Cardiac muscle cell (in vitro differentiated cells and primary cell): ENCODE data around the gene MSRB3. TPM values are rescaled to one million over a fixed set of nuclear protein-coding genes. Genes with fewer than 3 reads are reported as not detected.
"Not testable (repeated sequence)": the region's sequence is repeated elsewhere in the genome, so short reads cannot be mapped to it uniquely, and the experiment has no call there.

Experiments
- DNase-seq, 2 donors: peaks; one replicate each; pipeline versions ENCODE4 v3.0.0 to v3.0.0-alpha.2; 2010 to 2017; ENCODE audit warnings: low read depth in 1 of 2, low spot score in 1 of 2
- H3K27ac ChIP-seq: fragments of 200-600 bp; sonication (generic); 2 replicates; pipeline ENCODE4 v1.5.1; 2016
- H3K27me3 ChIP-seq: fragments of 200-600 bp; sonication (generic); 2 replicates; pipeline ENCODE4 v1.6.0; 2016; ENCODE audit warnings: control low read depth
- H3K36me3 ChIP-seq: fragments of 200-600 bp; sonication (generic); 2 replicates; pipeline ENCODE4 v1.5.1; 2016; ENCODE audit warnings: control low read depth
- H3K4me1 ChIP-seq: fragments of 200-600 bp; sonication (generic); 2 replicates; pipeline ENCODE4 v1.8.1; 2017; ENCODE audit warnings: low read depth, mild to moderate bottlenecking, mixed run types
- H3K4me3 ChIP-seq: fragments of 200-600 bp; sonication (generic); 2 replicates; pipeline ENCODE4 v1.5.1; 2016; ENCODE audit warnings: mild to moderate bottlenecking
- H3K9me3 ChIP-seq: fragments of 200-600 bp; sonication (generic); 2 replicates; pipeline ENCODE4 v1.5.1; 2017; ENCODE audit warnings: low read depth, mild to moderate bottlenecking, control low read depth
- CTCF ChIP-seq: IDR thresholded peaks from 2 replicates; pipeline ENCODE4 v1.5.1; 2012; ENCODE audit warnings: low read depth, mild to moderate bottlenecking, low read length
- polyA plus RNA-seq: library from polyadenylated mRNA; unstranded; fragments of >200 nt; fragmentation: Nextera tagmentation; extraction: Ambion mirVana; gene quantifications from 2 replicates; pipeline ENCODE4 v1.2.1, GENCODE V29; 2016
- total RNA-seq: library from RNA; depleted of rRNA; stranded (reverse); fragments of >200 nt; gene quantifications from 2 replicates; pipeline ENCODE4 v1.2.3, GENCODE V29; 2016

MSRB3 gene
- total and polyA plus RNA-seq, 2 experiments from 2014 or later: 41.0 to 72.4 TPM

- Histone ChIP-seq H3K36me3 (peaks cover 9% of the 10 kb centered on the region), H3K4me1 (peaks cover 16% of the 10 kb centered on the region), H3K27me3 (no peaks in the 10 kb centered on the region), H3K27ac (no peak overlapping the region), H3K4me3 (no peak overlapping the region), H3K9me3 (no peaks in the 10 kb centered on the region)
- TF ChIP-seq CTCF: no peak
- DNase-seq: no peak
Observed at GRCh38 chr12:65450625-65451024, 172.1 kb downstream of the MSRB3 start.

DNA sequence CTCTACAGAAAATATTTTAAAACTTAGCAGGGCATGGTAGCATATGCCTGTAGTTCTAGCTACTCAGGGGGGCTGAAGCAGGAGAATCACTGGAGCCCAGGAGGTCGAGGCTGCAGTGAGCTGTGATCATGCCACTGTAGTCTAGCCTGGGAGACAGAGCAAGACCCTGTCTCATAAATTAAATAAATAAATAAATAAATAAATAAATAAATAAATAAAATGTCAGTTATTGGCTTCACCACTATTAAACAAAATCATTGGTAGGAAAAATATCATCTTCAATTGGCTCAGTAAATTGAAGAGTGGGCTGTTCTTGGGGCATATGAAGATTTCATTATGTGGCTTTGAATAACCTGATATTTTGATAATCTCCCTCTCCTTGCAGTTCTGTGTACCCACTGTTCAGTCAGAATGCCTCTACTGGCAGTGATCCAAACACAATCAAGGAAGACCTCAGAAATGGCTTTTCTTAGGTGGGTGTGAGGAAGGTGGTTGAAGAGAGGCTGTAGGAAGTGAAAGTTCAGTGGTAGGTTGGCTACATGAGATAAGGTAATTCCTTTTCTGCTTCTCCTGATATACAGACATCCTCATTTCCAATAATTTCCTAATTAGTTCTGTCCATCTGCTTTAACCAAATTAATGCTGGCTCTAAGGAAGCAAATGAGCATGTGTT lies 175.8 kb downstream of the MSRB3 start:
- no peak overlapping the region for H3K4me3 ChIP-seq
- no peak for TF ChIP-seq CTCF
- no peaks in the 10 kb centered on the region for H3K9me3 ChIP-seq
- H3K27me3 ChIP-seq: no peaks in the 10 kb centered on the region
- H3K4me1 ChIP-seq: peaks cover 5% of the 10 kb centered on the region
- H3K27ac ChIP-seq: no peak overlapping the region
- DNase-seq: no peak
- H3K36me3 ChIP-seq: peaks cover 9% of the 10 kb centered on the region

GRCh38 chr12:65457341-65457740 lies 178.9 kb downstream of the MSRB3 start:
- not testable (repeated sequence) for H3K27me3 ChIP-seq, DNase-seq, H3K27ac ChIP-seq, H3K4me1 ChIP-seq, H3K4me3 ChIP-seq, H3K36me3 ChIP-seq, H3K9me3 ChIP-seq

DNA sequence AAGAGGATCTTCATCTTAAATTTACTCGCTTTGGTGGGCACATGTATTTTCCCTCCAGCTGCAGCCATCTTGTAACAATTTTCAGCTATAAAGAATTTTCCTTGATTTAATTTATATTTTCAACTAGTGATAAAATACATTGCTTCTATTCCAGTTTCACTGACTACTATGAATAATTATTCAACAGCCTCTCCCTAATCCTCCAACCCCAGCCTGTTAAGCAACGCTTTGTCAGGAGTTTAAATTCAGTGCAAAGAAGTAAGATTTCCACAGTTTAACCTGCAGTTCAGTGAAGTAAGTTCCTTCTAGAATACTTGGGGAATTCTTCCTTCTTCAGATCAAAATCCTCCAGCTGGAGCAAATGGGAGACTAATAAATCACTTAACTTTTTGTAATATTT lies 180.2 kb downstream of the MSRB3 start:
- Histone ChIP-seq H3K36me3 (peaks cover 11% of the 10 kb centered on the region), H3K4me3 (no peak overlapping the region), H3K27ac (no peak overlapping the region), H3K27me3 (no peaks in the 10 kb centered on the region), H3K4me1 (no peaks in the 10 kb centered on the region), H3K9me3 (no peaks in the 10 kb centered on the region)
- no peak for DNase-seq
- no peak for TF ChIP-seq CTCF

DNA sequence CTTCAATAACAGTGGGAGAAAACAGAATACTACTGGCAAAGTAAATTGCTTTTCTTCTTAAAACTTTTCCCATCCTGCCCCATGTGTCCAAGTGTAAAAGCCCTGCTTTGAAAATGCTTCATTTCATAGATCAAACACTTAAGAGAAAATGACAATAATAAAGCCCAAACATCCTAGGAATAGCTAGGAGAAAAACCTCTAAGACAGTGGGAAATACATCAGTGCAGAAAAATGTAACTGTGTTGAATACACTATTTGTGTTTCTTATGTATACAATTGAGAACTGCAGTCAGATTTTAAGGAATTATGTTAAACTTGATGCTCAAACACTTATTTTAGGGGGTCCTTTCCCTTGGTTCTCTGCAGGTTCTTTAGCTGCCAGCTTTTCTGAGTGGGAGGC lies 181.1 kb downstream of the MSRB3 start:
- H3K36me3 ChIP-seq: peaks cover 7% of the 10 kb centered on the region
- H3K9me3 ChIP-seq: no peaks in the 10 kb centered on the region
- TF ChIP-seq CTCF: no peak
- no peak overlapping the region for H3K4me3 ChIP-seq
- no peaks in the 10 kb centered on the region for H3K4me1 ChIP-seq
- no peak overlapping the region for H3K27ac ChIP-seq
- H3K27me3 ChIP-seq: no peaks in the 10 kb centered on the region
- no peak for DNase-seq

- Histone ChIP-seq H3K36me3 (peaks cover 8% of the 10 kb centered on the region), H3K4me1 (no peaks in the 10 kb centered on the region), H3K9me3 (no peaks in the 10 kb centered on the region), H3K27ac (no peak overlapping the region), H3K4me3 (no peak overlapping the region), H3K27me3 (no peaks in the 10 kb centered on the region)
- no peak for TF ChIP-seq CTCF
- no peak for DNase-seq
Observed at GRCh38 chr12:65460063-65460462, 181.6 kb downstream of the MSRB3 start.
